C4-2B (cell line): ENCODE results near the gene EPS15.

Experiments
- H3K27ac ChIP-seq: fragments of 450-650 bp; 2 replicates; pipeline ENCODE4 v1.5.1; 2017
- CTCF ChIP-seq: fragments of 450-650 bp; conservative IDR thresholded peaks from 2 replicates; pipeline ENCODE4 v1.5.1; 2017; ENCODE audit warnings: mild to moderate bottlenecking
- ZFX ChIP-seq: fragments of 450-650 bp; IDR thresholded peaks from 2 replicates; pipeline ENCODE4 v1.6.1; 2017

EPS15 gene

DNA sequence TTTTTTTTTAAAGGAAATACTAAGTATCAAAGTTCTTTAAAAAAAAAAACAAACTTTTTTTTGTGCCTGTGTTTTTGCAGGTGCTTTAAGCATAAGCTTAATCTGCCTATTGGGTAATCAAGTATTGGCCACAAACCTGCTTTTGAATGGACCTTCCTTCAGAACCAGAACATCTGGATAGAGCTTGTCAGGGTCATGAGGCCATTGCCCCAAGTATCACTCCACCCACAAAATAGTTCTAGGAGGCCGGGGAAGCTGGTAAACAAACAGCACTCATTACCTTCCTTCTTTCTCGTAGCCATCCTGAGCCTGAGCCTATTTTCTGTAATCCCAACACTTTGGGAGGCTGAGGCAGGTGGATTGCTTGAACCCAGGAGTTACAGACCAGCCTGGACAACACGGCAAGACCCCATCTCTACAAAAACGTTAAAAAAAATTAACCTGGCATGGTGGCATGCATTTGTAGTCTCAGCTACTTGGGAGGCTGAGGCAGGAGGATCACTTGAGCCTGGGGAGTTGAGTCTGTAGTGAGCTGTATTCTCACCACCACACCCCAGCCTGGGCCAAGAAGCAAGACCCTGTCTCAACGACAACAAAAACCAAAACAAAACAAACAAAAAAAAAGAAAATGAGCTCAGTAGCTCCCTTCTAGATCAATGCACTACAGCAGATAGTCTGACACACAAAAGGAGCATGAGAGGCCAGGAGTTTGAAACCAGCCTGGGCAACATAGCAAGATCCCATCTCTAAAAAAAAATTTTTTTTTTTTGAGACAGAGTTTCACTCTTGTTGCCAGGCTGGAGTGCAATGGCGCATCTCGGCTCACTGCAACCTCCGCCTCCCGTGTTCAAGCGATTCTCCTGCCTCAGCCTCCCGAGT lies 34.1 kb upstream of the EPS15 start:
- H3K27ac ChIP-seq, result no peak overlapping the region
- no peak for TF ChIP-seq CTCF
- TF ChIP-seq ZFX, result no peak

- TF ChIP-seq ZFX, result no peak
- no peak for TF ChIP-seq CTCF
- no peak overlapping the region for H3K27ac ChIP-seq
These were observed 32.8 kb upstream of the EPS15 start for GRCh38 chr1:51551848-51552296.

DNA sequence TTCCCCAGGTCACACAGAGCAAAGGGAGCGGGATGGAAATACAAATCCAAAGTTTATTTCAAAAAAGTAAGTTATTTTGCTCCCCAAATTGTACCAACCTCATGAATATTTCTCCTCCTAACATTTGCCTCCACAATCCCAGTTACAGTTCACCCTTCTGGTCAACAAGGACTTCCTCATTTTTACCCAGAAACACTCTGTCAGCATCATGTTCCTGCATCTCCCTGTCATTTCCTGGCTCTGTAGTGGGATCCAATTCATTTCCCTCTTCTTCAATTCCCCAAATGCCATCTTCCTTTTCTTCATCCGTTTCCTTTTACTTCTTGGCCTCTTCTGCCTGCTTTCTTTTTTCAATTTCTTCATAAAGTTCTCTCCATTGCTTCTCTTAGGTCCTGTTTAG lies 32.0 kb upstream of the EPS15 start:
- TF ChIP-seq ZFX, result no peak
- TF ChIP-seq CTCF, result no peak
- H3K27ac ChIP-seq, result no peak overlapping the region

GRCh38 chr1:51549901-51550300 lies 30.8 kb upstream of the EPS15 start:
- TF ChIP-seq ZFX, result no peak
- no peak overlapping the region for H3K27ac ChIP-seq

DNA sequence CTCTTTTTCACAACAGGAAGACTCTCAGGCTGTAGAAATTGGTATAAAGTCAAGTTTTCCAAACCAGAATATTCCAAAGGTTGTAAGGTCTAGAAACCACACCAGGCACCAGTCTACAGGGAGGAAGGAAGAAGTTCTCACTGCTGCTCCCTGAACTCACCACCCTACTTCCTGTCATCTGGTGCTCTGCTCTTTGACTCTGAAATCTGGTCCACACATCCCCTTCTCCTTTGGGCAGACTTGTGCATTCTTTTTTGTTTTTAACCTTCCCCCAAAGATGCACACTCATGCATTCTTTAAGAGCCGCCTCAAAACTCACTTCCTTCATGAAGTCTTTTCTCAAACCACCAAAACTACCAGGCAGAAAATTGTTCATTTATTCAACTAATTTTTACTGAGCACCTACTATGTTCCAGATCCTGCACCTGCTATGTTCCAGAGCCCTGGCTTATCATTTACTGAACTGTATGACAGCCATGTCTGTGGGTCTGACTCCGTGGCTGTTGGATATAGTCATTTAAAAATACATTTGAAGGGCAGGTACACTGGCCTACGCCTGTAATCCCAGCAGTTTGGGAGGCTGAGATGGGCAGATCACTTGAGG lies 30.1 kb upstream of the EPS15 start:
- no peak for TF ChIP-seq CTCF
- no peak for TF ChIP-seq ZFX

GRCh38 chr1:51543858-51544257 lies 24.8 kb upstream of the EPS15 start:
- no peak overlapping the region for H3K27ac ChIP-seq
- no peak for TF ChIP-seq ZFX
- TF ChIP-seq CTCF, result no peak

More for the DNA sequence above, 30.1 kb upstream of the EPS15 start:
- H3K27ac ChIP-seq, result no peak overlapping the region

DNA sequence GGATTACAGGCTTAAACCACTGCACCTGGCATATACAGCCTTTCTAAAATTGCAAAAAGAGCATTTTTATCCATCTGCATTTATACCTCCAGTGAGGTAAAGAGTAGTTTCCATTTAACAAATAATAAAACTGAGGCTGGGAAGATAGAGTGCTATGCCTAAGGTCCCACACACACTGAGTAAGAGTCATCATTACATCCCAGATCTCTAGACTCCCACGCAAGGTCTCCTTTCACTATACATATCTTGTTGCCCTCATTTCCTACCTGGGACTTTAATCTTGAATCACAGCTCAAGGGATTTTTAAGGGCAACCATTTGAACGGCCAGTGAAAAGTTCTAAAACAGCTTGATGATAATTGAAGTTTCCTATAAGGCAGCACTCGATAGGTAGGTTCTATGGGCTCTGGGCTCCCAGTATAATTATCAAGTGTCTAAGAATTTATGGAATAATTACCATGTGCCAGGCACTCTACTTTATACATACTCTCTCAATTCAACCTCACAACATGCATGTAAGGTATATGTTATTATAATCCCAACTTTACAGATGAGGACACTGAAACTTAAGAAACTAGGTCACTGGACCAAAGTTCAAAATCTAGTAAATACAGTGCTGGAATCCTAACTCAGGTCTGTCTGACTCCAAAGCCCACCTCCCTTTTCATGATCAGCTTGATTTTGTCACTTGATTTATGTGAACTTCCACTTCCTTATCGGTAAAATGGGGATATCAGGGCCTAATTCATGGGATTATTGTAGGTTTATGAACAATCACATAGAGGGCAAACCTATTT lies 23.3 kb upstream of the EPS15 start:
- no peak overlapping the region for H3K27ac ChIP-seq
- TF ChIP-seq ZFX, result no peak
- no peak for TF ChIP-seq CTCF
